Endothelial cell (in vitro differentiated cells): Measurements from ENCODE around the gene ATF6B. TPM values are rescaled to one million over a fixed set of nuclear protein-coding genes. Genes with fewer than 3 reads are reported as not detected.
"Not testable (repeated sequence)": the region's sequence is repeated elsewhere in the genome, so short reads cannot be mapped to it uniquely, and the experiment has no call there.

ENCODE experiments used
- DNase-seq: peaks from one replicate; pipeline ENCODE4 v3.0.0; 2021; ENCODE audit warnings: low spot score
- H3K27ac Mint-ChIP-seq: one replicate; pipeline ENCODE4 v1.8.0; 2021; ENCODE audit warnings: mixed read lengths, inconsistent platforms; ENCODE audit not compliant: unreplicated experiment
- H3K27me3 Mint-ChIP-seq: one replicate; pipeline ENCODE4 v1.8.0; 2021; ENCODE audit warnings: mild to moderate bottlenecking, moderate library complexity, mixed read lengths, inconsistent platforms; ENCODE audit not compliant: unreplicated experiment
- H3K36me3 Mint-ChIP-seq: one replicate; pipeline ENCODE4 v1.8.0; 2021; ENCODE audit warnings: mild to moderate bottlenecking, low read depth, mixed read lengths, inconsistent platforms; ENCODE audit not compliant: unreplicated experiment
- H3K4me1 Mint-ChIP-seq: one replicate; pipeline ENCODE4 v1.8.0; 2021; ENCODE audit warnings: mild to moderate bottlenecking, mixed read lengths, inconsistent platforms; ENCODE audit not compliant: unreplicated experiment
- H3K4me3 Mint-ChIP-seq: one replicate; pipeline ENCODE4 v1.8.0; 2021; ENCODE audit warnings: mild to moderate bottlenecking, mixed read lengths, inconsistent platforms; ENCODE audit not compliant: unreplicated experiment
- H3K9me3 Mint-ChIP-seq: one replicate; pipeline ENCODE4 v1.8.0; 2021; ENCODE audit warnings: mixed read lengths, inconsistent platforms; ENCODE audit not compliant: unreplicated experiment
- CTCF ChIP-seq: fragments of 200-600 bp; sonication (generic); IDR thresholded peaks from one replicate; pipeline ENCODE4 v1.5.0; 2021; ENCODE audit warnings: antibody characterized with exemption; ENCODE audit not compliant: unreplicated experiment
- microRNA-seq: library from miRNA; unstranded; fragments of <30 nt; microRNA quantifications from one replicate; pipeline ENCODE4, GENCODE V29; 2020; ENCODE audit not compliant: unreplicated experiment
- total RNA-seq: library from RNA; stranded (reverse); fragmentation: NEBNext Ultra II Directional; extraction: Animal tissue kit (Norgen Biotek cat#: 25700); gene quantifications from one replicate; pipeline ENCODE4 v1.2.1, GENCODE V29; 2021; ENCODE audit not compliant: unreplicated experiment

Gene ATF6B
- total RNA-seq, 1 donor from 2014 or later, result 72.9 TPM

GRCh38 chr6:32069460-32069859, 58.6 kb downstream of the ATF6B start:
- Mint-ChIP-seq H3K36me3 (no peaks in the 10 kb centered on the region), H3K4me3 (no peak overlapping the region), H3K4me1 (no peaks in the 10 kb centered on the region), H3K9me3 (no peaks in the 10 kb centered on the region), H3K27ac (no peak overlapping the region), H3K27me3 (peaks cover 2% of the 10 kb centered on the region)
- no peak for TF ChIP-seq CTCF
- no peak for DNase-seq

GRCh38 chr6:32068867-32069266, 59.2 kb downstream of the ATF6B start:
- Mint-ChIP-seq H3K27me3 (peaks cover 2% of the 10 kb centered on the region), H3K9me3 (no peaks in the 10 kb centered on the region)

GRCh38 chr6:32068315-32068714, 59.7 kb downstream of the ATF6B start:
- H3K9me3 Mint-ChIP-seq, DNase-seq, H3K4me3 Mint-ChIP-seq, H3K27ac Mint-ChIP-seq, H3K27me3 Mint-ChIP-seq, H3K4me1 Mint-ChIP-seq, H3K36me3 Mint-ChIP-seq: not testable (repeated sequence)

More at GRCh38 chr6:32068867-32069266, 59.2 kb downstream of the ATF6B start:
- no peak for DNase-seq
- TF ChIP-seq CTCF, result no peak
- no peaks in the 10 kb centered on the region for H3K36me3 Mint-ChIP-seq
- no peaks in the 10 kb centered on the region for H3K4me1 Mint-ChIP-seq
- no peak overlapping the region for H3K4me3 Mint-ChIP-seq
- no peak overlapping the region for H3K27ac Mint-ChIP-seq

GRCh38 chr6:32067521-32067920, 60.5 kb downstream of the ATF6B start:
- not testable (repeated sequence) for H3K27ac Mint-ChIP-seq, H3K9me3 Mint-ChIP-seq, H3K36me3 Mint-ChIP-seq, DNase-seq, H3K4me1 Mint-ChIP-seq, H3K4me3 Mint-ChIP-seq, H3K27me3 Mint-ChIP-seq

Small RNAs within 50 kb of the gene (microRNA-seq; reads per million reads assigned to microRNA genes)
- gene MIR6721, result 8.8 reads per million, percentile 57 among the genes with 10 or more reads in this experiment

Other genes with a start within 250 kb of the ATF6B start
- 1.6 TPM for gene SLC44A4, start 249.2 kb downstream of the ATF6B start, total RNA-seq
- gene EHMT2, start 230.5 kb downstream of the ATF6B start, total RNA-seq, result 53.4 TPM
- gene ZBTB12, start 226.2 kb downstream of the ATF6B start, total RNA-seq, result 9.0 TPM
- 0.82 TPM for gene C2, start 200.5 kb downstream of the ATF6B start, total RNA-seq
- not detected for gene CFB, start 182.2 kb downstream of the ATF6B start, total RNA-seq
- gene NELFE, start 169.3 kb downstream of the ATF6B start, total RNA-seq, result 47.8 TPM
- 63.4 TPM for gene SKIC2, start 169.1 kb downstream of the ATF6B start, total RNA-seq
- gene DXO, start 156.1 kb downstream of the ATF6B start, total RNA-seq, result 12.6 TPM
- 6.1 TPM for gene C4A, start 146.2 kb downstream of the ATF6B start, total RNA-seq
- 4.6 TPM for gene C4B, start 113.5 kb downstream of the ATF6B start, total RNA-seq
- 0.44 TPM for gene CYP21A2, start 89.8 kb downstream of the ATF6B start, total RNA-seq
- 7.5 TPM for gene TNXB, start 18.9 kb downstream of the ATF6B start, total RNA-seq
- gene FKBPL, start 2.0 kb upstream of the ATF6B start, total RNA-seq, result 5.2 TPM
- gene PRRT1, start 23.7 kb upstream of the ATF6B start, total RNA-seq, result 2.1 TPM
- gene PPT2, start 25.9 kb upstream of the ATF6B start, total RNA-seq, result 44.4 TPM
- 37.4 TPM for gene EGFL8, start 36.3 kb upstream of the ATF6B start, total RNA-seq
- gene AGPAT1, start 47.8 kb upstream of the ATF6B start, total RNA-seq, result 93.3 TPM
- 44.4 TPM for gene RNF5, start 50.2 kb upstream of the ATF6B start, total RNA-seq
- 42.2 TPM for gene AGER, start 56.0 kb upstream of the ATF6B start, total RNA-seq
- gene PBX2, start 62.0 kb upstream of the ATF6B start, total RNA-seq, result 308 TPM
- gene GPSM3, start 64.4 kb upstream of the ATF6B start, total RNA-seq, result 49.0 TPM
- 151 TPM for gene NOTCH4, start 95.8 kb upstream of the ATF6B start, total RNA-seq
- gene TSBP1, start 243.7 kb upstream of the ATF6B start, total RNA-seq, result not detected